Articular chondrocyte of knee joint (primary cell): ENCODE data around the gene FBXW11. TPM values are rescaled to one million over a fixed set of nuclear protein-coding genes. Genes with fewer than 3 reads are reported as not detected.

ENCODE experiments used
- total RNA-seq: library from RNA; depleted of rRNA; stranded (reverse); fragments of >200 nt; gene quantifications from 2 replicates; pipeline ENCODE4 v1.2.3, GENCODE V29; 2012

FBXW11 gene
- 71.2 and 84.3 TPM in 2 replicates for total RNA-seq

DNA sequence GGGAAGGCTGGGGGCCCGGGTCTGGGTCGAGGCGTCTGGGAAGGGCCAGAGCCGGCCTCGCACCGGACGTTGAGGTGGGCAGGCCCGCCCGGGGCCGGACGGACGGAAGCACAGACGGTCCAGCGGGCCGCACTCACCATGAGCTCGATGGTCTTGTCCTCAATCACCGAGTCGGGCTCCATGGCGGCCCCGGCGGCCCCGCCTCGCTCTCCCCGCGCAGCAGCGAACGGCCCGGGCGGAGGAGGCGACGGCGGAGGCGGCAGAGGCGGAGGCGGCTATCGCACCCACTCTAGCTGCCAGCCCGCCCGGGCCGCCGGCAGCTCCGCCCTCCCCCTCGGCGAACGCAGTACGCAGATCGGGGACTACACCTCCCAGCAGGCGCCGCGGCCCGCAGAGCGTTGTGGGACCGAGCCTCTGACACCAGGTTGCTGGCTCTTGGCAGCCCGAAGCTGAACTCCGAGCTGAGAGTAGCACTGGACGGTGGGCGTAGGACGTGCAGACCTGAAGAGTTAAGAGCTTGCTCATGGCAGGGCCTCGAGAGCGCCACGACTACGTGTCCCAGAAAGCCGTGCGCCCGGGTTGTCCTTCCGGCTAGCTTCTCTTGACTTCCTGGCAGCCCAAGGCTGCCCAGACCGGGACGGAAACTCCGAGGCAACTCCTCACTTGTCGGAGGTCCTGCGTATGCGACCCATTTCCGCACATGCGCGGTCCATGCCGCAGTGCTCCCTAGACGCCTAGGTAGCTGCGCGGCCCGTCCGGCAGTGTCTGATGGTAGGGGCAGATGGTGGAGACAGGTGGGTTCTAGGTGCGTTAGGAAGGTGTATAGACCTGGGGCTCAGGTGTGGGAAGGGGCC lies at the start of gene FBXW11:
Gene FBXW11 (minus strand): TSS at position 318 of the 854 bp plus-strand sequence. CDS start 136 bp downstream, at position 182.

Other genes with a start within 250 kb of the FBXW11 start
- not detected in 2 replicates for gene SMIM23, start 220.8 kb downstream of the FBXW11 start, total RNA-seq
- 24.3 and 28.0 TPM in 2 replicates for gene STK10, start 181.6 kb upstream of the FBXW11 start, total RNA-seq
- not detected in 2 replicates for gene EFCAB9, start 187.5 kb upstream of the FBXW11 start, total RNA-seq